ENCODE results near the gene IKZF1.

The IKZF1 gene

GRCh38 chr7:50367100-50367499 is 62.6 kb downstream of the IKZF1 start:
- Histone ChIP-seq H3K4me2 (no peak overlapping the region), H3K4me1 (peaks cover 15 to 32% (median 24%) of the 10 kb centered on the region in 10 experiments), H4K20me1 (peaks cover 0 to 69% (median 22%) of the 10 kb centered on the region in 11 experiments; a peak in 14 of 22 replicates), H3K9me3 (replicated peaks in 1 of 11) (peaks cover 10 to 40% (median 25%) of the 10 kb centered on the region in 11 experiments; a peak in 19 of 22 replicates), H3K9ac (no peak overlapping the region), H3K4me3 (no peak overlapping the region), H3K27me3 (no peaks in the 10 kb centered on the region), H3K27ac (no peak overlapping the region), H3K36me3 (peaks cover 92 to 100% (median 98%) of the 10 kb centered on the region in 11 experiments)
- no peak for TF ChIP-seq Cebpa-rat (IDR thresholded peaks at IDR 0.05)

- Histone ChIP-seq H3K36me3 (peaks cover 92 to 100% (median 98%) of the 10 kb centered on the region in 11 experiments), H3K27me3 (no peaks in the 10 kb centered on the region), H3K4me2 (no peak overlapping the region), H3K4me3 (no peak overlapping the region), H3K9ac (no peak overlapping the region), H3K9me3 (replicated peaks in 1 of 11) (peaks cover 10 to 40% (median 25%) of the 10 kb centered on the region in 11 experiments; a peak in 19 of 22 replicates), H3K4me1 (peaks cover 10 to 32% (median 23%) of the 10 kb centered on the region in 10 experiments), H4K20me1 (peaks cover 0 to 68% (median 20%) of the 10 kb centered on the region in 11 experiments; a peak in 14 of 22 replicates), H3K27ac (no peak overlapping the region)
- no peak for TF ChIP-seq Cebpa-rat (IDR thresholded peaks at IDR 0.05)
Observed at GRCh38 chr7:50367570-50367969, 63.1 kb downstream of the IKZF1 start.

GRCh38 chr7:50368366-50368765 is 63.9 kb downstream of the IKZF1 start:
- no peak for TF ChIP-seq Cebpa-rat (IDR thresholded peaks at IDR 0.05)
- Histone ChIP-seq H3K4me1 (peaks cover 2 to 31% (median 21%) of the 10 kb centered on the region in 10 experiments; a peak in 18 of 20 replicates), H3K9me3 (replicated peaks in 1 of 11) (peaks cover 10 to 38% (median 25%) of the 10 kb centered on the region in 11 experiments; a peak in 19 of 22 replicates), H4K20me1 (peaks cover 0 to 68% (median 17%) of the 10 kb centered on the region in 11 experiments; a peak in 14 of 22 replicates), H3K36me3 (peaks cover 92 to 100% (median 98%) of the 10 kb centered on the region in 11 experiments), H3K27me3 (no peaks in the 10 kb centered on the region), H3K9ac (no peak overlapping the region), H3K4me2 (no peak overlapping the region), H3K4me3 (no peak overlapping the region), H3K27ac (no peak overlapping the region)

GRCh38 chr7:50369143-50370026 is 64.9 kb downstream of the IKZF1 start:
- H4K20me1 ChIP-seq, result peaks cover 0 to 67% (median 23%) of the 10 kb centered on the region in 11 experiments; a peak in 12 of 22 replicates
- TF ChIP-seq Cebpa-rat (IDR thresholded peaks at IDR 0.05), result no peak

GRCh38 chr7:50370884-50371283 is 66.4 kb downstream of the IKZF1 start:
- H3K27me3 ChIP-seq, result no peaks in the 10 kb centered on the region
- peaks cover 87 to 98% (median 95%) of the 10 kb centered on the region in 11 experiments for H3K36me3 ChIP-seq
- no peak overlapping the region for H3K4me3 ChIP-seq
- peaks cover 0 to 60% (median 30%) of the 10 kb centered on the region in 11 experiments; a peak in 10 of 22 replicates for H4K20me1 ChIP-seq
- H3K9me3 ChIP-seq (replicated peaks in 1 of 11), result peaks cover 10 to 33% (median 25%) of the 10 kb centered on the region in 11 experiments; a peak in 19 of 22 replicates
- H3K4me2 ChIP-seq, result 0 out of 22 replicates have a peak overlapping the region, but pooled peaks of 2 of the 11 experiments have one; percentile 7 to 16
- no peak overlapping the region for H3K27ac ChIP-seq
- no peak overlapping the region for H3K9ac ChIP-seq
- H3K4me1 ChIP-seq, result peaks cover 0 to 29% (median 20%) of the 10 kb centered on the region in 10 experiments; a peak in 16 of 20 replicates
- TF ChIP-seq Cebpa-rat (IDR thresholded peaks at IDR 0.05), result no peak

More at GRCh38 chr7:50369143-50370026, 64.9 kb downstream of the IKZF1 start:
- no peaks in the 10 kb centered on the region for H3K27me3 ChIP-seq
- peaks cover 0 to 30% (median 20%) of the 10 kb centered on the region in 10 experiments; a peak in 16 of 20 replicates for H3K4me1 ChIP-seq
- peaks cover 10 to 38% (median 25%) of the 10 kb centered on the region in 11 experiments; a peak in 19 of 22 replicates for H3K9me3 ChIP-seq (replicated peaks in 1 of 11)
- H3K9ac ChIP-seq, result no peak overlapping the region
- H3K36me3 ChIP-seq, result peaks cover 95 to 100% (median 98%) of the 10 kb centered on the region in 11 experiments
- H3K4me2 ChIP-seq, result no peak overlapping the region
- H3K4me3 ChIP-seq, result no peak overlapping the region
- H3K27ac ChIP-seq, result no peak overlapping the region

- Histone ChIP-seq H3K9ac (no peak overlapping the region; a peak in 1 of 22 replicates), H3K9me3 (replicated peaks in 1 of 11) (peaks cover 10 to 30% (median 25%) of the 10 kb centered on the region in 11 experiments; a peak in 19 of 22 replicates), H4K20me1 (peaks cover 0 to 60% (median 33%) of the 10 kb centered on the region in 11 experiments; a peak in 11 of 22 replicates), H3K4me2 (peak overlapping the region in 3 of 11 experiments; percentile 7 to 33 (median 16); a peak in 3 of 22 replicates), H3K27me3 (no peaks in the 10 kb centered on the region), H3K27ac (peak overlapping the region in 1 of 11 experiments; percentile 37; a peak in 1 of 22 replicates), H3K4me3 (no peak overlapping the region), H3K4me1 (peaks cover 0 to 29% (median 20%) of the 10 kb centered on the region in 10 experiments; a peak in 16 of 20 replicates), H3K36me3 (peaks cover 89 to 98% (median 95%) of the 10 kb centered on the region in 11 experiments)
- TF ChIP-seq Cebpa-rat (IDR thresholded peaks at IDR 0.05), result no peak
Observed at GRCh38 chr7:50371551-50372021, 67.1 kb downstream of the IKZF1 start.

- H3K4me1 ChIP-seq, result peaks cover 0 to 29% (median 20%) of the 10 kb centered on the region in 10 experiments; a peak in 14 of 20 replicates
- H3K4me3 ChIP-seq, result no peak overlapping the region
- no peak for TF ChIP-seq Cebpa-rat (IDR thresholded peaks at IDR 0.05)
- H3K4me2 ChIP-seq, result peak overlapping the region in 4 of 11 experiments; percentile 4 to 51 (median 24); a peak in 6 of 22 replicates
- H3K27ac ChIP-seq, result peak overlapping the region in 1 of 11 experiments; percentile 21; a peak in 3 of 22 replicates
- H3K9me3 ChIP-seq (replicated peaks in 1 of 11), result peaks cover 10 to 16% (median 15%) of the 10 kb centered on the region in 11 experiments; a peak in 19 of 22 replicates
- 0 out of 22 replicates have a peak overlapping the region, but pooled peaks of 1 of the 11 experiments have one; percentile 8 for H3K9ac ChIP-seq
- H3K36me3 ChIP-seq, result peaks cover 89 to 98% (median 95%) of the 10 kb centered on the region in 11 experiments
- peaks cover 0 to 65% (median 28%) of the 10 kb centered on the region in 11 experiments; a peak in 12 of 22 replicates for H4K20me1 ChIP-seq
- H3K27me3 ChIP-seq, result no peaks in the 10 kb centered on the region
Observed at GRCh38 chr7:50372923-50373322, 68.4 kb downstream of the IKZF1 start.

- peaks cover 93 to 98% (median 97%) of the 10 kb centered on the region in 11 experiments for H3K36me3 ChIP-seq
- H3K9me3 ChIP-seq (replicated peaks in 1 of 11), result no peaks in the 10 kb centered on the region
- H3K27me3 ChIP-seq, result no peaks in the 10 kb centered on the region
- TF ChIP-seq Cebpa-rat (IDR thresholded peaks at IDR 0.05), result no peak
- peaks cover 0 to 37% (median 21%) of the 10 kb centered on the region in 10 experiments; a peak in 14 of 20 replicates for H3K4me1 ChIP-seq
- H3K9ac ChIP-seq, result no peak overlapping the region
- H3K4me2 ChIP-seq, result no peak overlapping the region
- peaks cover 8 to 89% (median 55%) of the 10 kb centered on the region in 11 experiments; a peak in 15 of 22 replicates for H4K20me1 ChIP-seq
- no peak overlapping the region for H3K4me3 ChIP-seq
- 0 out of 22 replicates have a peak overlapping the region, but pooled peaks of 1 of the 11 experiments have one; percentile 15 for H3K27ac ChIP-seq
Observed at GRCh38 chr7:50376056-50376820, 71.7 kb downstream of the IKZF1 start.
